ENCODE measurements around the gene CCR1. TPM values are rescaled to one million over a fixed set of nuclear protein-coding genes. Genes with fewer than 3 reads are reported as not detected.

Gene CCR1
- total RNA-seq, 1 donor from 2014 or later, result 7.1 TPM

DNA sequence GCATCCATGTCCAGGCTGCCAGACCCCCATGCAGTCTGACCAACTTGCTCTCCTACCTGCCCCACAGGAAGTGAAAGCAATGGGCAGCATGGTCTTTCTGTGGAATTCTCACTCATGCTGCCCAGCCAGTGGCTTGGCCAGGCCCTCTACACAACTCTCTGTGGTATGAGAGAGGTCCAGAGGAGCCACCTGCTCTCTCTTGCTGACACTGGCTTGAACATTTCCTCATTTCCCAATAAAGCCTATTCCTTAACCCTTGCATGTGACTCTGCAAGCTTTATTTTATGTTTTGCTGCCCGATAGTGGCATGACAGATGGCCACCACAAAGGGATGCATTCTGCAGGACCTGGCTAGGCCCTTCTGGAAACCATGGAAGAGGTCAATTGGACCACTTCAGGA is 53.8 kb downstream of the CCR1 start:
- H3K4me3 ChIP-seq, result no peak overlapping the region
- TF ChIP-seq, protein P1, sequence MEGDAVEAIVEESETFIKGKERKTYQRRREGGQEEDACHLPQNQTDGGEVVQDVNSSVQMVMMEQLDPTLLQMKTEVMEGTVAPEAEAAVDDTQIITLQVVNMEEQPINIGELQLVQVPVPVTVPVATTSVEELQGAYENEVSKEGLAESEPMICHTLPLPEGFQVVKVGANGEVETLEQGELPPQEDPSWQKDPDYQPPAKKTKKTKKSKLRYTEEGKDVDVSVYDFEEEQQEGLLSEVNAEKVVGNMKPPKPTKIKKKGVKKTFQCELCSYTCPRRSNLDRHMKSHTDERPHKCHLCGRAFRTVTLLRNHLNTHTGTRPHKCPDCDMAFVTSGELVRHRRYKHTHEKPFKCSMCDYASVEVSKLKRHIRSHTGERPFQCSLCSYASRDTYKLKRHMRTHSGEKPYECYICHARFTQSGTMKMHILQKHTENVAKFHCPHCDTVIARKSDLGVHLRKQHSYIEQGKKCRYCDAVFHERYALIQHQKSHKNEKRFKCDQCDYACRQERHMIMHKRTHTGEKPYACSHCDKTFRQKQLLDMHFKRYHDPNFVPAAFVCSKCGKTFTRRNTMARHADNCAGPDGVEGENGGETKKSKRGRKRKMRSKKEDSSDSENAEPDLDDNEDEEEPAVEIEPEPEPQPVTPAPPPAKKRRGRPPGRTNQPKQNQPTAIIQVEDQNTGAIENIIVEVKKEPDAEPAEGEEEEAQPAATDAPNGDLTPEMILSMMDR (IDR thresholded peaks at IDR 0.05), result no peak
- no peak for TF ChIP-seq POLR2AphosphoS5 (IDR thresholded peaks at IDR 0.05; ENCODE audit: insufficient read depth in 1 of 2, low read depth in 1 of 2)
- no peak for TF ChIP-seq POLR2A (IDR thresholded peaks at IDR 0.05)
- no peaks in the 10 kb centered on the region for H3K9me3 ChIP-seq
- no peaks in the 10 kb centered on the region for H3K27me3 ChIP-seq
- no peaks in the 10 kb centered on the region for H3K4me1 ChIP-seq
- DNase-seq (ENCODE audit: extremely low spot score in 2 of 2), result no peak
- intact Hi-C loops (cut with DNase I), result no loop called here
- H3K27ac ChIP-seq, result no peak overlapping the region
- no peaks in the 10 kb centered on the region for H3K36me3 ChIP-seq

Other genes with a start within 250 kb of the CCR1 start
- 45.7 TPM for gene FYCO1, start 212.5 kb downstream of the CCR1 start, total RNA-seq
- gene XCR1, start 180.8 kb downstream of the CCR1 start, total RNA-seq, result not detected
- gene CCR3, start 34.1 kb upstream of the CCR1 start, total RNA-seq, result not detected
- gene CCR2, start 145.8 kb upstream of the CCR1 start, total RNA-seq, result 1.2 TPM
- gene CCR5, start 162.6 kb upstream of the CCR1 start, total RNA-seq, result 3.9 TPM
- gene CCRL2, start 198.9 kb upstream of the CCR1 start, total RNA-seq, result not detected